DMS 273 treated with DMSO at 0.1 percent for 48 hours (cell line): ENCODE results near the gene NFKBIA.
"Not testable (repeated sequence)": the region's sequence is repeated elsewhere in the genome, so short reads cannot be mapped to it uniquely, and the experiment has no call there.

ENCODE experiments used
- DNase-seq: peaks from one replicate; lab custom pipeline; 2025; lab: John Stamatoyannopoulos, UW

Gene NFKBIA

DNA sequence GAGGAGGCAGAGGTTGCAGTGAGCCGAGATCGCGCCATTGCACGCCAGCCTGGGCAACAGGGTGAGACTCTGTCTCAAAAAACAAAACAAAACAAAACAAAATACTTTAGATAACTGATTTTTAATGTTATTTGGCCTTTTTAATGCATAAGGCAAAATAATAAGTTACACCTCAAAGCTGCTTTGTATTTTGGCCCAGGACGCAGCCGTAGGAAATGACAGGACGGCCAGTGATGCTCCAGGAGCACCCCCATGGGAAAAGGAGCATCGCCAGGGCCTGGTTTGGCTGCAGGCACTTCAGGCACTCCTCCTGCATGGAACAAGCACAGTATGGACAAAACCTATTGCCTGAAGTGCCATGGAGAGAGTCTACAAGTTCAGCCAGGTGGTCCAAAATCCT is 3.5 kb upstream of the NFKBIA start:
- DNase-seq, result no peak

- no peak for DNase-seq
These were observed 2.7 kb upstream of the NFKBIA start for GRCh38 chr14:35407306-35407630.

DNA sequence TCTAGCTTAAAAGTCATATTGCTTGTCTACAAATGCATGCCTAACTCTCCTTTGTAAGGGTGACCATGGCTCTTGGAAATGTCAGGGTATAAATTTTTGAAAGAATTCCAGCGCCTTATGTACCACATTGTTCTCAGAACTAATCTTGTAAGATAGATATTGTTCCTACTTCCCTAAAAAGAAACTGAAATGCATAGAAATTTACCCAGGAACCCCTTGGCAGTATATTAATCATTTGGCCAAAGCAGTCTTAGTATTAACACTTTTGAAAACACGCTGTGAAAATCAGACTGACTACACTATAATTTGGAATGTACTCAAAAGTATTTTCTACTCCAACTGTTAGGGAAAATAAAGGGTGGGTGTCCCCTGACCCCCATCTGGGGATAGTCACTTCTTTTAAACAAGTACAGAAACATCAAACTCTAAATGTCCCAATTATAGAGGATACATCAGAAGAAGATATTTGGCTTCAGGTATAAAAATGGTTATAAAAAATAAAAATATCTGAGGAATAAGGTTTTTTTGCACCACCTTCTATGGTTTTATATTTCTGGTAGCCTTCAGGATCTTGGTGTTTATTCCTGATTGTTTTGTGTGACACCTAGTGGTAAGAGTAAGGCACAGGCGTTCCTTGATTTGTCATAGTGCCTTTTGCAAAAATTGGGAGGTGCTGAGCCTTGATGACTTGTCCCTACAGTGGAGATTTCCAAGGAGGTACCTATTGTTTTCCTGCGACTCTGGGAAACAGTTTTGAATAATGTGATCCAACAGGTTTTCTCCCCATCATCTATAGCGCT is 2.2 kb upstream of the NFKBIA start:
- peak; percentile 41 for DNase-seq

- no peak for DNase-seq
These were observed 1.5 kb upstream of the NFKBIA start for GRCh38 chr14:35406090-35406489.

GRCh38 chr14:35405304-35405996 is 901 bp upstream of the NFKBIA start:
- DNase-seq, result no peak

DNA sequence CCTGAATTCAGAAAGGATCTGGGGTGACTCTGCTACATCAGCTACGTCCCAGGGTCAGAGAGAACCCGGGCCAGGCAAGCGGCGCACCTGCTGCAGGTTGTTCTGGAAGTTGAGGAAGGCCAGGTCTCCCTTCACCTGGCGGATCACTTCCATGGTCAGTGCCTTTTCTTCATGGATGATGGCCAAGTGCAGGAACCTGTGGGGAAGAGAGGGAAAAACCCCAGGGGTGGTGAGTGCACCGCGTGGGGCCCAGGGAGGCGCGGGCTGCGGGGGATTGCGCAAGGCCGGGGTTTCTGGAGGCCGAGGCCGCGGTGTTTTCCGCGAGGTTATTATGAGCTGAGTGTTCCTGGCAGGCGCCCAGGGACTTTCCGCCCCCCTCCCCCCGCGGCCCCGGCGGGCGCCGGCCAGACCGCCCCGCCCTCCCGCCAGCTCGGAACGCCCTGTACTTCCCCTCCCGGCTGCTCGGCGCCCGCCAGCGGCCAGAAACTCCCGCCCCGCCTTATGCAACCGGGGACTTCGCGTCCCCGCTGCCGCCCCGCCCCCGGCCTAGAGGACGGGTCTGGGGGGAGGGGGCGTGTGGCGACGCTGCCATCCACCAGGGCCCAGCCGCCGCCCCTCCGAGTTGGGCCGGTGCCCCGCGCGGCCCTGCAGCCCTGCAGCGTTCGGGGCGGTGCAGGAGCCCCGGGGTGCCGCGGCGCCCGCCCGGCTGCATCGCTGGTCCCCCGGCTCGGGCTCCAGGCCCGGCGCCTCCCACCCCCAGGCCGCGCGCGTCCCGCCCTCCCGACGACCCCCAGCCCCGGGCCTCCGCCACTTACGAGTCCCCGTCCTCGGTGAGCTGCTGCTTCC is 723 bp downstream of the NFKBIA start:
- peak; percentile 75 for DNase-seq

DNA sequence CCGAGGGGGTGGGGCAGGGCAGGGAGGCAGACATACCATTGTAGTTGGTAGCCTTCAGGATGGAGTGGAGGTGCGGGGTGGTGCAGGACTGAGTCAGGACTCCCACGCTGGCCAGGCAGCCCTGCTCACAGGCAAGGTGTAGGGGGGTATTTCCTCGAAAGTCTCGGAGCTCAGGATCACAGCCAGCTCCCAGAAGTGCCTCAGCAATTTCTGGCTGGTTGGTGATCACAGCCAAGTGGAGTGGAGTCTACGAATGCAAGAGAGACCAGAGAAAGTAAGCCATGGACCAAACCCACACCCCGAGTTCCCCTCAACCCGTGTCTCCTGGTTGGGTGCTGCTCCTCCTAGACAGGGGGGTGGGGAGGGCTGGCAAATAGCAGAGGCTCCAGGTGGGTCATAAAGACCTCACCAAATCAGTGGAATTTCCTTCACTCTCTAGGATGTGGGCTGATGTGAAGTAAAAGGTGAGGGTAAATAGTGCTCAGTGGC is 1.4 kb downstream of the NFKBIA start:
- no peak for DNase-seq

DNA sequence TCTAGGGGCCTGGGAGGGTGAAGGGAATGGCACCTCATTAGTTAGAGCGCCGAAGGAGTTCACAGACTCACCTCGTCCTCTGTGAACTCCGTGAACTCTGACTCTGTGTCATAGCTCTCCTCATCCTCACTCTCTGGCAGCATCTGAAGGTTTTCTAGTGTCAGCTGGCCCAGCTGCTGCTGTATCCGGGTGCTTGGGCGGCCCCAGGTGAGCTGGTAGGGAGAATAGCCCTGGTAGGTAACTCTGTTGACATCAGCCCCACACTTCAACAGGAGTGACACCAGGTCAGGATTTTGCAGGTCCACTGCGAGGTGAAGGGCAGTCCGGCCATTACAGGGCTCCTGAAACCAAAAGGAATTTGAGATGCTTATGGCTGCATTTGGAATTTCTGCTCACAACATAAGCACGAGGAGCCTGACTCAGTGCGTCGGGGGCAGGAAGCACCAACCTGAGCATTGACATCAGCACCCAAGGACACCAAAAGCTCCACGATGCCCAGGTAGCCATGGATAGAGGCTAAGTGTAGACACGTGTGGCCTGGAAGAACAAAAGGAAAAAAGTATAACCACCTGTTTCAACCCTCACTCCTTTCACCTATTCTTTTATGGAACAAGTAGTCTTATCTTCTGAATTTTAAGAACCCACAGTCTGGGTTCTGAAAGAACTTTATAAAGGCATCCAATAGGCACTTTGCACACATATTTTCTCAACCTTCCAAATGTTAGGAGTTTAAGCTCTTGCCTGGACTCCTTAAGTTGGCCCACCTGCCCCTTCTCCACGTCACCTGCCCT is 2.0 kb downstream of the NFKBIA start:
- DNase-seq, result no peak

DNA sequence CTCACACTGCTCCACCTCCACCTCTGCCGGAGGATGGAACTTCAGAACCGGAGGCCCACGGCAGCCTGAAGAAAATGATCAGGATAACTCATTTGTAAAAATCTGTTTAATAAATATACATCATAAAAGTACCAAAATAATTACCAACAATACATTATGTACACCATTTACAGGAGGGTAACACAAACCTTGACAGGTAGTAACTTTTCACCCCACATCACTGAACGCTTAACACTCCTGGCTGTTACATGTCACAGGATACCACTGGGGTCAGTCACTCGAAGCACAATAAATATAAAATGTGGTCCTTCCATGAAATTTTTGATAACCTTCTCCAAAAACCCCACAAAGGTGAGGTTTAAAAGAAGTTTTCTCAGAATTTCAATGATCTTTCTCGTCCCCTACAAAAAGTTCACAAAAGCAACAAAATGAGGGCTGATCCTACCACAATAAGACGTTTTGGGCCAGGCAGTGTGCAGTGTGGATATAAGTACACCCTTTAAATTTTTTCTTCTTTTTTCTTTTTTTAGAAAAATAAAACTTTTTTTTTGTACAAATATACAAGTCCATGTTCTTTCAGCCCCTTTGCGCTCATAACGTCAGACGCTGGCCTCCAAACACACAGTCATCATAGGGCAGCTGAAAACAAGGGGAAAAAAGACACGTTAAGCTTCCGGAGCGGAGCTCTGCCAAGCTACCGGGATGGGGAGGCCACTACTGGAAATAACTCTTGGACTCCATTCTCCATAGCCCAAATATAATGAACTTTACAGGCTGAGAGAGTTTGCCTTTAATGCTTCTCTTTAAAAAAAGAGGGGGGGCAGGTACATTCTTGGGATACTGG is 2.9 kb downstream of the NFKBIA start:
- no peak for DNase-seq

DNA sequence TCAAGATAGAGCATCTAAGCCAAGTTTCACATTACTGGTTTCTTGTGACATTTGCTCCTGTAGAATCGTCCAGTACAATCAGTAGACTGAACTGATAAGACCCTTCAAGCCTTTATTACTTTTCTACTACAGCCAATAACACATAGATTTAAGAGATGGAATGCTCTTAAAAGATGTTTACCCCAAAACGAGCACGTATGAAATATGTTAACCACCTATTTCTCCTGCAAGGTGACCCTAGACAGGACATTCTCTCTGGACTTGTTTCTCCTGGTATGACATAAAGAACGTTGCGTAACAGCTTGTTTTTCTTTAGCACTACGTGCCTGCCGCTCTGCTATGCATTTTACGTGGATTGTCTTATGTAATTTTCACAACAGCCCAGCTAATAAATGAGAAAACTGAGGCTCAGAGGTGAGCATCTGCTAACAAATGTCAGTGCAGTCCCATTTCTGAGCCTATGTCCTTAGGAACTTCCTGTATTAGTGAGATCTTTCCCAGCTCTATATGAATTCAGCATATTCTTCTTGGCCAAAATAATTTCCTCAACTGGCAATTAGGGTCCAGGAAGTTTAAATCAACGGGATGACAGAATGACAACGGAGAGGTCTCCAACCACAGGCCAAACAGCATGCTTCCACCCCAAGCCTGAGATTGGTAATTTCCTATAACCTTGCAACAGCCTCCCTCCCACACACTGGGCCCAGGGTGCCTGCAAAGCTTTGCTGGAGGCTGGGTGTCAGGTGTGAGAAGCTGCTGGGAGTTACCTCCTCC is 3.7 kb downstream of the NFKBIA start:
- no peak for DNase-seq

DNA sequence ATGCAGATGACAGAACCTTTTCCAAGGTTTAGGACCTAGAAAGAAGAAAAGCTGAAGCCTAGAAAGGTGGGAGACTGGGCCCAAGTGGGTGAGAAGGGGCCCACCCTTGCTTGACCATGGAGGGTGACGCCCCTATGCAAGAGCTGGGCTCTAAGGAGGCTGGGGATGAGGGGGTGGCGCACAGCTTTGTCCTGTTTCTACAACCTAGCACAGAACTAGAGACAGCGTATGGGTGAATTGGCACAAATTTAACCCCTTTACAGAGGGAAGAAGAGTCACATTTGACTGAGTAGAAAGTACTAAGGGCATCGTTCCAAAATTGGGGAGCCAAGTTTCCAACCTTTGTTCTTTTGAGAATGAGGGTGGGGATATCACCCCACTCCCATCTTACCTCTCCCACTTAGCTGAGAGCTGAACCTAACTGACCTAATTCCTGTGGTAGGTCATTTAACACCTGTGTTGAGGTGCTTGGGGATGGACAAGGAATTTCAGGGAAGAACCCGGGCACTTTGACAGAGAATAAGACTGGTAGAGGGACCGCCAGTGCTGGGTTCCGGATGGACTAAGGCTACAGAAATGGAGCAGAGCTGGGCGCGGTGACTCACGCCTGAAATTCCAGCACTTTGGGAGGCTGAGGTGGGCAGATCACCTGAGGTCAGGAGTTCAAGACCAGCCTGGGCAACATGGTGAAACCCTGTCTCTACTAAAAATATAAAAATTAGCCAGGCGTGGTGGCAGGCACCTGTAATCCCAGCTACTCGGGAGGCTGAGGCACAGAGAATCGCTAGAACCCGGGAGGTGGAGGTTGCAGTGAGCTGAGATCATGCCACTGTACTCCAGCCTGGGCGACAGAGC is 5.2 kb downstream of the NFKBIA start:
- no peak for DNase-seq

DNA sequence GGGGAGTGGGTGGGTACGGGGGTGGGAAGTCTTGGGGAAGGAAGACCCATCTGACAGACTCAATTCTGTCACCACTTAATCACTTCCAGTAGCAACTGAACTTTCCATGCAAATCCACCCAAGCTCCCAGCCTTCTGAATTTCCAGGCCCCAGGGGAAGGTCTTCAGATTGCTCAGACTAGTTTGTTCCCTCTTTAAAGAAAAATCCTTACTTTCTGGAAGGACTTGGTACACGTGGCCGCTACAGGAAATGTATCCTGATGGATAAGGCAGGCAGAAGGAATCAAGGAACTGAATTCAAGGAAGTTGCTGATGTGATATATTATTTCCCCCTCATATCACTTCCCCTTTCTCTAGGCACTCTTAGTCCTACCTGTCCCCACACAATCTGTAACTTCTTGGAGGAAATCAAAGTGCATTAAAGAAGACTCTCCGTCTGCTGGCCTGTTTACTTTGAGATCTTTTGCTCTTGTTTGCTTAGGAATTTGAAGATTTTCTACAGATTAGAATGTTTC is 6.4 kb downstream of the NFKBIA start:
- no peak for DNase-seq

- DNase-seq, result not testable (repeated sequence)
These were observed 7.9 kb downstream of the NFKBIA start for GRCh38 chr14:35396610-35397009.

DNA sequence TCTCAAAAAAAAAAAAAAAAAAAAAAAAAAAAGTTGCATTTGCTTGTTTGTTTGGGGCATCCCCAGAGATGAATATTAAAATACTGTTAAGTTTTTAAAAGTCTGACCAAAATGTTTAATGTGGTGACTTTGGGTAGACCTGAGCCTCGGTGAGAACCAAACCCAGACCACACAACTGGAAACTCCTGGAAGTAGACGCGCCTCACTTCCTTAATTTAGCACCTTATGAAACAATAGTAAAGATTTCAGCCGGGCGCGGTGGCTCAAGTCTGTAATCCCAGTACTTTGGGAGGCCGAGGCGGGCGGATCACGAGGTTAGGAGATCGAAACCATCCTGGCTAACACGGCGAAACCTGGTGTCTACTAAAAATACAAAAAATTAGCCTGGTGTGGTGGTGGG is 9.3 kb downstream of the NFKBIA start:
- DNase-seq, result no peak

GRCh38 chr14:35394326-35395013 is 10.1 kb downstream of the NFKBIA start:
- DNase-seq, result no peak

DNA sequence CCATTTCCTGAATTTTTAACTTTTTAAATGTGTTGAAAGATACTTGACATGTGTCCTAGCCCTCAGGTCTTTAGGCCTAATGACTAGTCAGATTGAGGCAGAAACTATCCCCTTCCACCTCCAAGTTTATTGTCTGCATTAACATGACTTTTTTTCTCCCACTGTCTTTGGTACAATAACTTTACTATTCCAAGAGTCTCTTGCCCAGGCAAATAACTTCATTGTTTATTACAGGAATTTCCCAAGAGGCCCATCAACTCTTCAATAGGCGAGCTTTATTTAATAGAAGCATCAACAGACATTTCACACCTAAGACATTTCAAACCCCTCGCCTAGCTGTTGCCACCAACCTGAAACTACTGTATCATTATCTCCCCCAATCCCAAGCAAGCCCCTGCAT is 10.7 kb downstream of the NFKBIA start:
- no peak for DNase-seq

DNA sequence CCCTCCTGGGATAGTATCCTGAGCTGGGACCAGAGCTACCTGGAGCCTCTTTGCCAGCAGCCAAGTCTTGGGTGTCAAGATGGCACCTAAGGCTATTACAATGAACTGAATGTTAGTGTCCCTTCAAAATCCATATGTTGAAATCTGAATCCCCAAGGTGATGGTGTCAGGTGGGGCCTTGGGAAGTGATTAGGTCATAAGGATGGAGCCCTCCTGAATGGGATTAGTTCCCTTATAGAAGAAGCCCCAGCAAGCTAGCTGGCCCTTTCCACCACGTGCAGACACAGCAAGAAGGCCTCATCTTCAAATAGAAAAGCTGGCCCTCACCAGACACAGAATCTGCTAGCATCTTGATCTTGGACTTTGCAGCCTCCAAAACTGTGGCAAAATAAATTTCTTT is 12.4 kb downstream of the NFKBIA start:
- no peak for DNase-seq

GRCh38 chr14:35391388-35391710 is 13.2 kb downstream of the NFKBIA start:
- no peak for DNase-seq
